ENCODE data around the gene ZNF414.
"Not testable (repeated sequence)": the region's sequence is repeated elsewhere in the genome, so short reads cannot be mapped to it uniquely, and the experiment has no call there.

ZNF414 gene

DNA sequence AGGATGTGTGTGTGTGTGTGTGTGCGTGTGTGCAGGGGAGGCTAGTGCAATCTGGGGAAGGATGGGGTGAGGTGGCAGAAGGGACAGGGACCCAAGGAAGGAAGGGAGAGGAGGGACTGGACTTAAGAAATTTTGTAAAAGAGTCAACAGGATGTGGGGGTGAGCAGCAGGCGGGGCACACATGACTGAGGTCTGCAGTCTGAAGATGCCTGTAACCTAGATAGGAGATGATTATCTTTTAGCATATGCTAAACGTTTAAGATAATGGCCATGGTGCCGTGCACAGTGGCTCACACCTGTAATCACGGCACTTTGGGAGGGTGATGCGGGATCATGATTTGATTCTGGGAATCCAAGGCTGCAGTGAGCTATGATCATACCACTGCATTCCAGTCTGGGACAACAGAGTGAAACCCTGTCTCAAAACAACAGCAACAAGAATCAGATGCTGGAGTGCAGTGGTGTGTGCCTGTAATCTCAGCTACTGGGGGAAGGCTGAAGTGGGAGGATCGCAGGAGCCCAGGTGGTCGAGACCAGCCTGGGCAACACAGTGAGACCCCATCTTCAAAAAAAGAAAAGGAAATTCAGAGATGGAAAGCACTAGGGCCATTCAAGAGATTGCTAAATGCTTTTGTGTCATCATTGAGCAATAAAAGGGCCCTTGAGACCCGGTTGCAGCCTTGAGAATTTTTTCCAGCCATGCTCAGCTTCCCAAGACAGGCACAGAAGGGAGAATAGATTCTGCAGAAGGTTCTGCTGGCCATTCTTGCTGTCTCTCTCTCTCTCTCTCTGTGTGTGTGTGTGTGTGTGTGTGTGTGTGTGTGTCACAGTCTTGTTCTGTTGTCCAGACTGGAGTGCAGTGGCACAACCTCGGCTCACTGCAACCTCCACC is 3.8 kb upstream of the ZNF414 start:
- DNase-seq: peak; percentile 85 to 89 (median 88)

DNA sequence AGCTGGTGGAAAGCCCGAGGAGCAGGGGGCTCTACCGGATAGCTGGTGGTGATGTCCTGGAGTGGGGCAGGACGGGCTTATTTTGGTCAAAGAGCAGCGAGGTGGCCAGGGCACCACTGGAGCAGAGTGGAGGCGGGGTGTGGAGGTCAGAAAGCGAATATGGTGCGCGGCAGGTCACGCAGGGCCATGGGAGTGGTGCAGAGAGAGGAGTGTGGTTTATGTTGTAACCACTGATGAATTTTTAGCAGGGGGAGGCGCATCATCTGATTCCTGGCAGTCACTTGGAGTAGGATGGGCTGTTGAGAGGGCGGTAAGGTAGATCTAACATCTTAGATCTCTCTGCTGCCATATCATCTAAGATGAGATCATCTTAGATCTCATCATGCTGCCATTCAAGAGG is 1.4 kb upstream of the ZNF414 start:
- peak; percentile 75 to 79 (median 78) for DNase-seq

DNA sequence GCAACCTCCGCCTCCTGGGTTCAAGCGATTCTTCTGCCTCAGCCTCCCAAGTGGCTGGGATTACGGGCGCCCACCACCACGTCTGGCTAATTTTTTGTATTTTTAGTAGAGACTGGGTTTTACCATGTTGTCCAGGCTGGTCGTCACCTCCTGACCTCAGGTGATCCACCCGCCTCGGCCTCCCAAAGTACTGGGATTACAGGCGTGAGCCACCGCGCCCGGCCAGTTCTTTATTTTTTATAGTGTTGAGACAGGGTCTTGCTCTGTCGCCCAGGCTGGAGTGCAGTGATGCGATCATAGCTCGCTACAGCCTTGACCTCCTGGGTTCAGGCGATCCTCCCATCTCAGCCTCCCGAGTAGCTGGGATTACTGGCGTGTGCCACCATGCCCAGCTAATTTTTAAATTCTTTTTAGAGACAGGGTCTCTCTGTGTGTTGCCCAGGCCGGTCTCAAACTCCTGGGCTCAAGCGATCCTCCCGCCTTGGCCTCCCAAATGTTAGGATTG is 590 bp upstream of the ZNF414 start:
- DNase-seq: not testable (repeated sequence)

DNA sequence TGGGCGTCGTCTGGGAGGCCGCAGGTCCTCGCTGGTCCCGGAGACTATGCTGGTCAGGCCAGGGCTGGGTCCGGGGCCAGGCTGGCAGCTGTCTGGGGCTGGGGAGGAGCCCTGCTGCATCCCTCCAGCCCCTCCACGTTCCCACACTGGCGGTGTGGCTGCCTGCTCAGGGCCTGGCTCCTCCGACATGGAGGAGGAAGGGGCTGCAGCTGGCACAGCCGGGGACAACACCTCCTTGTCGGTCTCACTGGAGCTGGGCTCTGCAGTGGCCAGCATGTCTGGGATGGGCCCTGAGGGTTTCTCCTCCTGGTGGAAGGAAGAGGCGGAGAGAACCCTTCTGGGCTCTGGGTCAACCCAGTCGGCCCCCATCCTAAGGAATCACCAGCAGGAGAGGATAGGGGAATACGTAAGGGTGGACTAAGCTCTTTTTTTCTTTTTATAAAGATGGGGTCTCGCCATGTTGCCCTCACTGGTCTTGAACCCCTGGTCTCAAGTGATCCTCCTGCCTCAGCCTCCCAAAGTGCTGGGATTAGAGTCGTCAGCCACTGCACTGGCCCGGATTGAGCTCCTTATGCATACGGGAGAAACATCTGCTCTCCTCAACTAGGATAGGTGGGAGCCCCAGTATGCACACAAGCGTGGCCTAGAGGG is 806 bp downstream of the ZNF414 start:
- no peak for DNase-seq

DNA sequence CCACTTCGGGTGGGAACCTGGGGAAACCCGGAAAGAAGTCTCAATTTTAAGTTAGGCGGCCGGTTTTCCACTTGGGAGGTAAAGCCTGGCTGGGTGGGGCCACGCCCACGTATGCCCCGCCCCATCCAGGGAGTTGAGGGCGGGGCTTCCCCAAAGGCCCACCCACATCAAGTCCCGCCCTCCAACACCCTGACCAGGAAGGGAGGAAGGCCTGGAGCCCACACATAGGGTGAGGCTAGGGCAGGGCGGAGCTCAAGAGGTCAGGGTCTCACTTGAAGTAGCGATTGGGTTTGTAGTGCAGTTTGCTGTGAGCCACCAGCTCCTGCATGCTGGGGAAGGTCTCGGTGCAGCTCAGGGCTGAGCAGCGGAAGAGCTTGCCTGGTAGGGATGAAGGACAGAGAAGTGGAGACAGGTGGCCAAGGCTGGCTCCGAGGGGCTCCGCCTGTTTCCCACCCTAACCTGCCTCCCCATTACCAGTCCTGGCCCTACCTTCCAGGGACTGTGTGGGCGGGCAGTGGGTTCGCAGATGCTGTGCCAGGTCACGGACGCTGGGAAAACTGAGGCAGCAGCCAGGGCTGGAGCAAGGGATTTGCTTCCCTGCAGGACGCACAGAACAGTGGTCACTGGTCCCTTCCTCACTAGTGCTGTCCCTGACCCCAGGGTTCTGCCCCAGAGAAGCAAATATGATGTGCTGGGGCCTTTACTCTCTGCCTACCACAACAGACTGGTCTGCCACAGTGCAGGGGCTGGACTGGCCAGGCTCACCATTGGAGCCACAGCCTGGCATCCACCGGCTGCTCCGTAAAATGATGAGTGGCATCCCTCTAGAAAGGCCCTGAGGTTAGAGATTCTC is 1.6 kb downstream of the ZNF414 start:
- DNase-seq: peak; percentile 42 to 68 (median 46)

DNA sequence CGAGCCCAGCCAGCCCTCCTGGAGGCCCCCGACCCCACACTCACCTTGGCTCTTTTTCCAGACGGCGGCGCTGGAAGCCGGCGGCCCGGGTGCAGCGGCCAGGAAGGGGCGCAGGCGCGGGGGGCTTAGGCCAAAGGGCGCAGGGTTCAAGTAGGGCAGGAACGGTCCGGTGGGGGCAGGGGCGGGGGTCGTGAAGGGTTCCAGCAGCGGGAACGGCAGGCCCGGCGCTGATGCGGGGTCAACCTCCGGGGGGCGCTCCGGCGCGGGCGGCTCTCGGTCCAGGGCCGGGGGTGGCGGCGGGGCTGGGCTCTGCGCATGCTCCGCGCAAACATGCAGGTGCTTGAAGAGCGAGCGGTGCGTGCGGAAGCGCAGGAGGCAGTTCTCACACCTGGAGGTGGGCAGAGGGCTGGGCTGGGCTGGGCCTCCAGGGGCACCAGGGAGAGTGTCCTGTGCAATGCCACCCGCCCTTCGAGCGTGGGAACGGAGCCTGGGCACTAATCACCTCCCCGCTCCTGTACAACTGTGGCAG is 2.3 kb downstream of the ZNF414 start:
- DNase-seq: no peak

DNA sequence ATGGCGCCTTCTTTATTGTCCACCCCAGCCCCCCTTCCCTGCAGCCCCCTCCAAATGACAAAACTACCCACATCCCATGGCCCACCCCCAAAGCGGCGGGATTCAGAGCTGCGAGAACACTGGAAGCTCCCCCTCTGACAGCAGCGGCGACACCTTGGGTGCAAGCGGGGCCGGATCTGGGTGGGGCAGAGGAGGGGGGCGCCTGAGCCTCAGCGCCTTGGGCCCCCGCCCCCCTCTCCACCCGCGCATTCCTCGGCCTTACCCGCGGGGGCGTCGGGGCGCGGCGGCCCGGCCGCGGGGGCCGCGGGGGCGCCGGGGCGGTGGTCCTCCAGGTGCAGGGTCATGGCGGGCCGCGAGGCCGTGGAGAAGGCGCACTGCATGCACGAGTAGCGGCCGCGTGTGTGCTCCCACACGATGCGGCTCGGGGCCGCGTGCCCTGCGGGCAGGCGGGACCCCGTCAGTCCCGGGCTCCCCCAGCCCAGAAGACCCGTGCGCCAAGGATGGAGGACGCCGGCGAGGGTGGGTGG is 3.3 kb downstream of the ZNF414 start:
- DNase-seq: no peak

DNA sequence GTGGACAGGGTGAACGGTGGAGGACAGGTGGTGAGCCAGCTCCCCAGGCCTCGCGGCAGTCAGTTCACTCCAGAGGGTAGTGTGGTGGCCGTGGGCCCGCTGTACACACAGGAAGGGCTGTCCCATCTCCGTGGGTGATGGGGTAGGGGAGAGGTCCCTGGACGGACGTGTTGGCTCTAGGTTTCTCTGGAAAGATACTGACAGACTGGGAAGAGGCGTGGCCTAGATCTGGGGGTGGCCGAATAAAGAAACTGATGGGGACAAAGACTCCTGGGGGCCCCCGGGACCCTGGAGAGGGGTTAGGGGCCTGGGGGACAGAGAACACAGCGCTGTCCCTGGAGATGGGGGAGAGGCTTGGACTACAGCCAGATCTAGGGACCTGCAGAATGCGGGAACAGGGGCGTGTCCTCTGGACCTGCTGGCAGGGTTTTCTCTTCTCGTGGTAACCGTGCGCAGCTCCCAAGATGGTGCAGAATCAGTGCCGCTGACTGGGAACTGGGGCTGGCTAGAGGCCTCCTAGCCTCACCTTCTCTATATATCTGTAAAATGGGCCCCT is 7.5 kb downstream of the ZNF414 start:
- DNase-seq: no peak

DNA sequence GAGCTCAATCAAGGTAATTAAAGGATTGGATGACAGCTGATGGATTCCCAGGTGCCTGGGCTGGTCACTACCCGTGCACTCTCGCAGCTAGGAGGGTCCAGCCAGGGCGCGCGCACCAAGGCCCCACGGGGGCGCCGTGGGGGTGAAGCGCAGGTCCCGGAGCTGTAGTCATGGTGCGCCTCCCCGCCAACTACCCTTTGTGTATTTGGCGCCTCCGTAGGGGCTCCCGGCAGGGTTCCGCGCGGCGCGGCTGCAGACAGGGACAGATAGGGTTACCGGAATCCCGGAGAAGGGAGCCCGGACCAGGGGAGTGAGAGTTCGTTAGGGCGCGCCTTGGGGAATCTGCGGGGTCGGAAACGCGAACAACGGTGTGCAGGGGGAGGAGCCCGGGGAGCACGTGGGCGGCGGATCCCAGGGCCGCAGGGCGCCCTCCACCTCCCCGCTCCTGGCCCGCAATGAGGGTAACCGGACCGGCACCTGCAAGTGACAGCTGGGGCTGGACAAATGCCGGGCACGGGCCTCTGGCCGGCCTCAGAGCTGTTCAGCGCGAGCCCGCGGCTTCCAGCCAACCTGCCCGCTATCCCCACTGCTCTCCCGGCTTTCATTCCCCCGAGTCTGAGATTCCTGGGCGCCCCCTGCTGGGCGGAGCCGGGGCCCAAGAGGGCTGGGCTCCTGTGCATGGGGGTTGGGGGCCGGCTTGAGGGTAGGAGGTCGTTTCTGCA is 8.1 kb downstream of the ZNF414 start:
- peak; percentile 60 to 90 (median 77) for DNase-seq

DNA sequence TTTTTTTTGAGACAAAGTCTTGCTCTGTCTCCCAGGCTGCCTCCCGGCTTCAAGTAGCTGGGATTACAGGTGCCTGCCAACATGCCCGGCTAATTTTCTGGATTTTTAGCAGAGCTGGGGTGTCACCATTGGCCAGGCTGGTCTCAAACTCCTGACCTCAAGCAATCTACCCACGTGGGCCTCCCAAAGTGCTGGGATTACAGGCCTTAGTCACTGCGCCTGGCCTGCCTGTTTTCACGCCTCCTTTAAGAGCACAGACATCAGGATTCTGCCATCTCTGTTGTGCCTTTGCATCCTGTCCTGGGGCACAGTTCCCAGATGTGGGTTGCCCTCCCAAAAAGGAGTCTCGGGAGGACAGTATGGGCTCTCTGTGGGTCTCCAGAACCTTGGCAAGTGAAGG is 9.0 kb downstream of the ZNF414 start:
- peak in 2 of 3 donors; percentile 37 to 41 for DNase-seq

DNA sequence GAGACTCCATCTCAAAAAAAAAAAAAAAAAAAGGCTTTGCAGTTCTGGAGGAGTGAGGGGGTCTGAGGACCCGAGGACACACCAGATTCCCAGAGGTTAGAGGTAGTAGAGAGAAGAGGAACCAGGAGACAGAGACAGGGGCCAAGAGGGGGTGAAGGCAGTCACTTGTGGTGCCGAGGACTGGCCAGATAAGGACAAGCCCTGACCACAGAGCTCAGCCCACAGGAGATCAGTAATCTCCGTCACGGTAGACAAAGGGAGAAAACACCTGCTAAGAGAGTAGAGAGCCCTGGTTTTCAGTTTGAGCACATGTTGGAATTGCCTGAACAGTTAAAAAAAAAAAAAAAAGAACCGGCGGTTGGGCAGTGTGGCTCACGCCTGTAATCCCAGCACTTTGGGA is 9.8 kb downstream of the ZNF414 start:
- DNase-seq: no peak

DNA sequence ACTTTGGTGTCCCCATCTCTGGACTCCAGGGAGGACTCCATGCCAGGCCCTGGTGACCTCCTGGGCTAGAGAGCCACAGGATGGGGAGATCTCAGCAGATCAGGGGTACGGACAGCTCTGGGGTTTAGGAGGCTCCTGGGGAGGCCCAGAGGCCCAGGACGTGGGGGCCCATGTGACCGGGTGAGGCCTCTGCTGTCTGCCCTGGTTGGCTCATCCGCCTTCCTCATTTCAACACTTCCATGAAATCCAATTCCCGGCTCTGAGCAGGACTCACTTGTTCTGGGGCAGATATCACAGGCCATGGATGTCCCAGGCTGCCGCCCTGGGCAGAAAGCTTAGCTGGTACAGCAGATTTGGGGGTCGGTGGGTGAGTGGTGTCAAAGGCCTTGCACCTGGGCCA is 10.5 kb downstream of the ZNF414 start:
- DNase-seq: peak; percentile 74 to 81 (median 77)

DNA sequence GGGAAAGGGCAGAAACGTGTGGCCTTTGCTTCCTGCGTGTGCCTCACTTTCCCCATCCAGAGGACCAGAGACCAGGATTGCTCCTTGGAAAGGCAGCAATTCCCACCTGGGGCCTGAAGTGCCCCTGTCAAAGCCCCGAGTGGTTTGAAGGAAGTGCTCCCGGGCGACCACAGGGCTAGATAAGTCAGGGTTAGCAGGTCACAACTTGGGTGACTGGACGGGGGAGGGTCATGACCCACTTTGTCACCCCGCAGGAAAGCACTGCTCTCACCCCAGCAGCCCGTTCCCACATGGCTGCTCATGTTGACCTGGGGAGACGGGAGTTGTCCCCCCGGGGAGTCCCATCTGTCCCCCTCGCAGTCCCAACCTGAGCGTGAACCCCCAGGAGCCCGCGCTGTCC is 12.0 kb downstream of the ZNF414 start:
- peak; percentile 53 to 66 (median 61) for DNase-seq

DNA sequence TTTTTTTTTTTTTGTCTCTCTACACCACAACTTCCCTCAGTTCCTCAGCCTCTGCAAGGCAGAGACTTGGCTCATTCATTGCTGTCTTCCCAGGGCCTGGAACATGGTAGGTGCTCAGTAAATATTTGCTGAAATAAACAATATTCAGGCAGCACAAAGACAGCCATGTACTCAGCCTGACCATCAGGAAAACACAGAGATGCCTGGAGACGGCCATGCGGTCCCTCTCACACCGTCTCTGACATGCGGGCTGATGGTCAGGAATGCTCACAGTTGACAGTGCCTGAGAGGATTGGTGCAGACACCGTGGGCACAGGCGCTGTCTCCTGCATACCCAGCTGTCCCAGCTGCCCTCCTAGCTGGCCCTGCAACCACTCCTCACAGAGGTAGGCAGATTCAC is 12.5 kb downstream of the ZNF414 start:
- peak in 1 of 3 donors; percentile 18 for DNase-seq

DNA sequence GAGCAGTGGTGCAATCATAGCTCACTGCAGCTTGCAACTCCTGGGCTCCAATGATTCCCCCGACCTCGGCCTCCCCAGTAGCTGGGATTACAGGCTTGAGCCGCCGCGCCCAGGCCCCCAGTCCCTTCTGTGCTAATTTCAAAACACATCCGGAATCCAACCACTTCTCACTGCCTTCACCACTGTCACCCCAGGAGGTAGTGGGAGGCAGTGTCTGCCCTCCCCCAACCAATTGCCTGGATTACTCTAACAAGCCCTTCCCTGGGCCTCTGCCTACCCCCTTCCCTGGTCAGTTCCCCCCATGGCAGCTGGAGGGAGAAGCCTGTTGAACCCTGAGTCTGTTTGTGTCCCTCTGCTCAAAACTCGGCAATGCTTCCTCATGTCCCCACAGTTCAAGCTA is 13.8 kb downstream of the ZNF414 start:
- peak; percentile 56 to 68 (median 65) for DNase-seq

DNA sequence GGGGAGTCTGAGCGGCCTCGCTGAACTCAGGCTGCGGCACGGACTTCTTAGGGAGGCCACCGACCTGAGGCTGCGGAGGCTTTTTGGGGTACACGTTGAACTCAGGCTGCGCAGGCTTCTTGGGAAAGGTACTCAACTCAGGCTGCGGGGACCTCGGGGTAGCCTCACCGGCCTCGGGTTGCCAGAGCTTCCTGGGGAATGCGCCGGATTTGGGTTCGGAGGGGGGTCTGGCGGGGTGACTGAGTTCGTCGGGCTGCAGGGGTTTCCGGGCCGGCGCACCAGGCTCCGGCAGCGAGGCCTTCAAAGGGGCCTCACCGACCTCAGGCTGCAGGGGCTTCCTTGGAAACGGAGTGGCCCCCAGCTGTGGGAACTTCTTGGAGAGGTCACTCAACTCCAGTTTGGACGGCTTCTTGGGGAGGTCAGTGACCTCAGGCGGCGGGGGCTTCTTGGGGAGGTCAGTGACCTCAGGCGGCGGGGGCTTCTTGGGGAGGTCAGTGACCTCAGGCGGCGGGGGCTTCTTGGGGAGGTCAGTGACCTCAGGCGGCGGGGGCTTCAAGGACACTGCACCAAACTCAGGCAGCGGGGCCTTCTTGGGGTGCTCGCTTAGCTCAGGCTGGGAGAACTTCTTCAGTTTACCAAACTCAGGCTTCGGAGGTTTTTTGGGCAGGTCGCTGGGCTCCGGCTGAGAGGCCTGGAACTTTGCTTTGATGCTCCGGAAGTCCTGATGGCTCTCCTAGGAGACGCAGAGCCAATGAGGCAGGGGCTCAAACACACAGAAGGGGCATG is 14.7 kb downstream of the ZNF414 start:
- no peak for DNase-seq

DNA sequence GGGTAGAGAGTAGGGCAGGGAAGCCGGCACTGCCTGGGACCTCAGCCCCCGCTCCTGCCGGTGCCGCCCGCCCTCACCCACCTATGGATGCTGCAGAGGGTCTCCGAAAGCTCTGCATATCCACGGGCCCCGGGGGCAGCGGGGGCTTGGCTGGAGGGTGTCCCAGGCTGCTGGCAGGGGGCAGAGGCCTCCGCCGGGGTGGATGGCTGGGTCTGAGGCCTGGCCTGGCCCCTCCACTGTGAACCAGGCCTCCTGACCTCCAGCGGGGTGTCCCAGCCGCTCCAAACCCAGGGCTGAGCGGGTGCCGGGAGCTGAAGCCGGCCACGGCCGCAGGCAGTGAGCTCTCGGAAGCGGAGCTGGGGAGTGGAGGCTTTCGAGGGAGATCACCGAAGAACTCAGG is 15.7 kb downstream of the ZNF414 start:
- DNase-seq: no peak

DNA sequence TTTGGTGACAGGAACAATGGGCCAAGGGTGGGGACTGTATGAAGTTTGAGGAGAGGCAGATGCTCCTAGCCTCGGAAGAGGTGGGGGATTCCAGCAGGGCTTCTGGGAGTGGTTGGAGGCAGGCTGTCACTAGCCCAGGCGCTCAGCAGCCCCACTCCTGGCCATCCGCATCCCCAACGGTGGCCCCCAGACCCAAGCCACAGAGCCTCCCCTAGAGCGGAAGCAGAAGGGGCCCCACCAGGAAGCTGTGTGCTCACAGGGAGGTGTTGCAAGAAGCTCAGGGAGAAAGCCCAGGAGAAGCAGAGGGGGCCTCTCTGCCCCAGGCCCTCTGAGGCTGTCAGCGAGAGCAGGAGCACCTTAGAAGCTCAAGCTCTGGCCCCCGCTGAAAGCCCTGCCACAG is 19.8 kb downstream of the ZNF414 start:
- DNase-seq: peak; percentile 33 to 40 (median 40)

DNA sequence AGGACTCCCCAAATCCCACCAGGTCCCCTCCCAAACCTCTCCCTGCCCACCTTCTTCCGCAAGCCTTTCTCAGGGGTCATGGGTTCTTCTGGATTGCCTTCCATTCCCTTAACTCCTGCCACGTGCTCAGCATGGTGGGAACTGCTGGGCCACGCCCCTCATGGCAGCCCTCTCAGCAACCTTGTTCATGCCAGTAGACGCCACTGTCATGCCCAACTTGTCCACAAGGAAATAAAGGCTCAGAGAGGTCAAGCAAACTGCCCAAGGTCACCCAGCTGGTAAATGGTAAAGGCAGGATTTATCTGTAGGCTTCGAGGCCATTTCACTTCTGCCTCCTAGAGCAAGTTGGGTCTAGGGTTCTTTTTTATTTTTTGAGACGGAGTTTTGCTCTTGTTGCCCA is 22.4 kb downstream of the ZNF414 start:
- no peak for DNase-seq

DNA sequence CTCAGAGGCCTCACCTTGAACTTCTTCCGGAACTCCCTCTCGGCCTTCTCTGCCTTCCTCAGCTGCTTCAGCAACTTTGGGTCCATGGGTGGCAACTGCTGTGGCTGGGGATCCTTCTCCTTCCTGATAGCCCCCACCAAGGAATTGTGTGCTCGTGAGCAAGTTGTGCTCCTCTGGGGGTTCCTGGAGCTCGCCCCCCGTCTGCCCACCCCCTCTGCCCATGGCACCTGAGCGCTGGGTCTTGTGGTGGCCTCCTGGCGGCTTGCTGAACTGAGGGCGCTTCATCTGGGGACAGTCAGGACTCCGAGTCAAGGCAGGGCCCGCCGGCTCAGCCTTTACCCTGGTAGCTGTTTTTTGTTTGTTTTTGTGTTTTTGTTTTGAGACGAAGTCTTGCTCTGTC is 23.1 kb downstream of the ZNF414 start:
- DNase-seq: no peak

DNA sequence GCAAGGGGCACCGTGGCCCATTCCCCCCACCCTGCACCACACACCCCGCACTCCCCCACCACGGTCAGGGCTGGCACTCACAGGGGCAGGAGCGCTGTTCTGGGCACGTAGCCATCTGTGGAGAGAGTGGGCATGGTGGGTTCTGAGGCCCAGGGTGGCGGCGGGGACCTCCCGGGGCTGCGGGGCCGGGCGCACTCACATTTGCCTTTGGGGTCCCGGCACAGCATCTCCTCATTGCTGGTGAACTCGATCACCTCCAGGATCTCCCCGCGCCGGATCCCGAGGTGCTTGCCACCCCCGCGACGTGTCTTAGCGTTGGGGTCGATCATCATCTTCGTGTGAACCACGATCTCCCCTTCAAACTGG is 23.6 kb downstream of the ZNF414 start:
- DNase-seq: no peak

Measured in suppressor macrophage treated with lipopolysaccharide for 1 hour (primary cell).